Activated T-helper 1 cell treated with anti-CD3 and anti-CD28 coated beads, Interleukin-12 subunit alpha, Interleukin-12 subunit beta, Interleukin-2, Interleukin-4 antibody, amounts not matched to agents 30 ng/mL and 10 ng/mL and 1 ng/mL, durations not matched to agents 14 hours and 24 hours and 36 hours (primary cell): Measurements from ENCODE around the gene CDNF. TPM values are rescaled to one million over a fixed set of nuclear protein-coding genes. Genes with fewer than 3 reads are reported as not detected.
"Not testable (repeated sequence)": the region's sequence is repeated elsewhere in the genome, so short reads cannot be mapped to it uniquely, and the experiment has no call there.

Source experiments
- DNase-seq: peaks from one replicate; pipeline ENCODE4 v3.0.0; 2021; ENCODE audit warnings: low spot score
- H3K27ac Mint-ChIP-seq: one replicate; pipeline ENCODE4 v1.8.0; 2021; ENCODE audit warnings: mild to moderate bottlenecking, mixed read lengths
- H3K27me3 Mint-ChIP-seq: one replicate; pipeline ENCODE4 v1.8.0; 2022; ENCODE audit warnings: mild to moderate bottlenecking, moderate library complexity, mixed read lengths; ENCODE audit not compliant: insufficient read depth
- H3K36me3 Mint-ChIP-seq: one replicate; pipeline ENCODE4 v1.8.0; 2021; ENCODE audit warnings: low read depth, mixed read lengths
- H3K4me1 Mint-ChIP-seq: one replicate; pipeline ENCODE4 v1.8.0; 2021; ENCODE audit warnings: low read depth, mixed read lengths
- H3K4me3 Mint-ChIP-seq: one replicate; pipeline ENCODE4 v1.8.0; 2021; ENCODE audit warnings: mild to moderate bottlenecking, moderate library complexity, mixed read lengths
- H3K9me3 Mint-ChIP-seq: one replicate; pipeline ENCODE4 v1.8.0; 2021; ENCODE audit warnings: mixed read lengths
- intact Hi-C: fragments of 100-400 bp; cut with micrococcal nuclease; formaldehyde crosslinking; loops from one replicate; pipeline ENCODE4 v1.15.1; 2024
- total RNA-seq: library from RNA; stranded (reverse); gene quantifications from 2 replicates; pipeline ENCODE4 v1.2.3, GENCODE V29; 2022

The CDNF gene
- total RNA-seq, result 0.47 and 0.93 TPM in 2 replicates

DNA sequence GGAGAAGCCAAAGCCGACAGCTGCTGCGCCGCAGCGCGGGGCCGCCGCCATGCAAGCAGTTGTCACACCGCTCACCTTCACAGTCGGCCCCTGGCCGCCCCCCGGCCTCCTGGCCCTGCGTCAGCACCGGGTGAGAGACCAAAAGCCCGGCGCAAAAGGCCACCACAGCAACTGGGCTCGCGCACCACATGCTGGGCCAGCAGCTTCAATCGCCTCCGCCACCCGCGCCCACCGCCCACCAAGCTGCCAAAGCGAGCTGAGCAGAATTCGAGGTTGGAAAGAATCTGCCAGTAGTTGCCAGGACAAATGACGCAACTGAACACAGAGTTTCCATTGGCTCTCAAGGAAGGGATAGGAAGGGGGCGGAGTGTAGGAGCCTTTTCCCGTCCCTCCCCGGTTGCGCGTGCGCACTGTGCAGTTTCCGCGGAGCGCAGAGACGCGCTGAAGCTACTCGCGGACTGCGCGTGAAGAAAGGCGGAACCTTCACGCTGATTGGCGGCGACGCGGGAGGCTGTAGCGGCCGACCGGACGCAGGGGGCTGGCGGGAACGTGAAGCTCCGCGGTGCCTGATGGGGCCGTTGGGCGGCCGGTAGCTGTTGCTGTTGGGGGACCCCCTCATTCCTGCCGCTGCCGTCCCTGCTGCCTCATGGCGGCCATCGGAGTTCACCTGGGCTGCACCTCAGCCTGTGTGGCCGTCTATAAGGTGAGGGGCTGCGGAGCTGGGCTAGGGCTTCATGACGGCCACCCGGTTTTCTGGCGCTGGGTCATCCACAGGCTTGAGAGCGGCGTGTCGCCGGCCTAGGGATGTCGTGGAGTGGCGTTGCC, at the start of gene CDNF, which contains the start of the genes HSPA14 and MSANTD7:
Gene CDNF (minus strand): TSS at position 281 of the 825 bp plus-strand sequence. CDS start 91 bp downstream, at position 190.
Gene HSPA14 (plus strand): TSS at position 550 of the 825 bp plus-strand sequence. CDS start 97 bp downstream, at position 647.
Gene MSANTD7 (plus strand): TSS at position 550 of the 825 bp plus-strand sequence. CDS start 3,979 bp downstream, outside the sequence.
- peak within 1 kb of the TSS; percentile 93 for H3K4me3 Mint-ChIP-seq
- intact Hi-C loops, result loop anchor here (1.0 to 5.0 kb wide), 13 partner anchors 15 to 651 kb away; partner anchors contain the start of genes DCLRE1C, MEIG1, RPP38 and SUV39H2
- H3K36me3 Mint-ChIP-seq, result peaks cover 17% of the 10 kb centered on the region
- no peaks in the 10 kb centered on the region for H3K27me3 Mint-ChIP-seq
- peaks cover 20% of the 10 kb centered on the region for H3K4me1 Mint-ChIP-seq
- no peaks in the 10 kb centered on the region for H3K9me3 Mint-ChIP-seq
- H3K27ac Mint-ChIP-seq, result peak within 1 kb of the TSS; percentile 94
- DNase-seq, result peak; percentile 100

DNA sequence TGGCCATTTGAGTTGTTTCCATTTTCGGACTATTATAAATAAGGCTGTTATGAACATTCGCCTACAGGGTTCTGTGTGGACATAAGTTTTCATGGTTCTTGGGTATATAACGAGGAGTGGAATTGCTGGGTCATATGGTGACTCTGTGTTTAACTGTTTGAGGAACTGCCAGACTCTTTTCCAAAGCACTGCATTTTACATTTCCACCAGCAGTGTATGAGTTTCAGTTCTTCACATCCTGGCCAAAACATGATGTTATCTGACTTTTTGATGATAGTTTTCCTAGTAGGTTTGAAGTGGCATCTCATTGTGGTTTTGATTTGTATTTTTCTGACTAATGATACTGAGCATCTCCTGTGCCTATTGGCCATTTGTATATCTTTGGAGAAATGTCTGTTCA, 46.2 kb upstream of the CDNF start:
- peak overlapping the region; percentile 34 for H3K27ac Mint-ChIP-seq
- no peaks in the 10 kb centered on the region for H3K27me3 Mint-ChIP-seq

DNA sequence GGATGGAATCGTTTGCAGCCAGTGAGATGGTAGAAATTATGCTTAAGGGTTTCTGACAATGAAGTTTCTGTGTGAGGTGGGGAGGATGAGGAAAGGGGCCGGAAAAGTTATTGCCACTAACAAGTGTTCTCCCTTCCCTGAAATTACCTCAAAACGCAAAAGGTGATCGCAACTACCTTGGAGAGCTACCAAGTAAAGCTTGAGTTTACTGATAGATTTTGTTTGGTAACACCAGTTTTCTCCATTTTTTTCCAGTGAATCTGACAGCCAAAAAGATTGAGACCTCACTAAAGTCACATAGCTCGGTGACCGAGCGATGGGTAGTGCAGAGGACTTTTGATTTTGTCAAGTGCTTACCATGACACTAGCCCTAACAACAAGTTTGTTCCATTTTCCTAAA, 42.4 kb upstream of the CDNF start:
- no peak for DNase-seq
- peaks cover 16% of the 10 kb centered on the region for H3K36me3 Mint-ChIP-seq
- intact Hi-C loops, result no loop called here
- H3K9me3 Mint-ChIP-seq, result no peaks in the 10 kb centered on the region
- peaks cover 50% of the 10 kb centered on the region for H3K4me1 Mint-ChIP-seq
- peak overlapping the region; percentile 53 for H3K27ac Mint-ChIP-seq
- H3K27me3 Mint-ChIP-seq, result no peaks in the 10 kb centered on the region
- peak overlapping the region; percentile 95 for H3K4me3 Mint-ChIP-seq

More for the DNA sequence above, 46.2 kb upstream of the CDNF start:
- H3K36me3 Mint-ChIP-seq, result peaks cover 13% of the 10 kb centered on the region
- peak overlapping the region; percentile 6 for H3K4me3 Mint-ChIP-seq
- peaks cover 31% of the 10 kb centered on the region for H3K4me1 Mint-ChIP-seq
- H3K9me3 Mint-ChIP-seq, result no peaks in the 10 kb centered on the region
- intact Hi-C loops, result loop anchor here (2.0 kb wide), 1 partner anchor 19 kb away; no protein-coding TSS in a partner anchor
- no peak for DNase-seq

DNA sequence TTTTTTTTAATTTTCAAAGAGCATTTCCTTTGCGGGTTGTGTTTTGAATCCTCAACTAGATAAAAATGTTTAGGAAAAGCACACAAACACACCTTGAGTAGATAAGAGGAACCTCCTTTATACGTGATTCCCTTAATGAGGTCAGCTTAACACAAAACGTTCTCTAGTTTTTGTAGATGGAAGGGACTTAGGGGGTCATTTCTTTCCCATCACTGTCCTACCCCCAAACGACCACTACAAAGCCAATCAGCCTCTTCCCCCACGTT, 42.0 kb upstream of the CDNF start:
- H3K27ac Mint-ChIP-seq, result peak overlapping the region; percentile 92
- peaks cover 50% of the 10 kb centered on the region for H3K4me1 Mint-ChIP-seq
- H3K36me3 Mint-ChIP-seq, result peaks cover 16% of the 10 kb centered on the region
- peak overlapping the region; percentile 95 for H3K4me3 Mint-ChIP-seq
- no peak for DNase-seq
- intact Hi-C loops, result loop anchor here (2.0 to 10.0 kb wide), 5 partner anchors 291 to 1293 kb away; partner anchors contain the start of gene PRPF18
- H3K27me3 Mint-ChIP-seq, result no peaks in the 10 kb centered on the region
- H3K9me3 Mint-ChIP-seq, result no peaks in the 10 kb centered on the region

DNA sequence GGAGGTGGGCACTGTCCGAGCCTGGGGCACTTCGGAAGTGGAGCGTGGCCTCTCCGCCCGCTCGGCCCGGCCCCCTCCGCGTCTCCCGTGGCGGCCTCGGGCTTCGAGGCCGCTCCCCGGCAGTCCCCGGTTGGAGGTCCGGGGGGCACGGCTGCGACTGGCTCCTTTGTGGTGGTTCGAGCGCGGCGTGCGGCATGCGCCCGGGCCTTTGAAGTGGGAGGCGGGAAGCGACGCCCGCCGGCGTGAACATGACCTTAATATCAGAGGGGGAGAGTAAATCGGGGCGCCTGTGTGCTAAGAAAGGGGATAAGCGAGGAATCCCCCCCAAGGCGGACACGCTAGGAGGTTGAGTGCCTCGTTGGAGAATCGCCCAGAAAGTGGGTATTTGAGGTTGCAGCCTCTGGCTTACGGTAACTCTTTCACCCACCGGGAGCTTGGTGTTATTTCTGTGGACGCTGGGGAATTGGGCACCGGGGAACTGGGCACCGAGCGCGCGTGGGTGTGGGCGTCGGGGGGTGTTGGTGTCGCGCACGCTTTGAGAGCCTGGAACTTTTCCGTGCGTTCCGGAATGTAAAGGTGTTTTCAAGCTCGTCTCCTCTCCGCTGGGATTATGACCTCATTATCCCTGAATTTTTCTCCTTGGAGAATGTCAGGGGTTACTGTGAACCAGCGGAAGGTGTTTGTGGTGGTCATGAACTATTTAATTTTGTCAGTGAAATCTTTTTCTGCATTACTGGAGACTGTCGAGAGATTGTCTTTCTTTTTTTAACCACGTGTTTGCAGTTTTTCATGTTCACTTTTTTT, 41.5 kb upstream of the CDNF start:
- peak; percentile 26 for DNase-seq
- H3K4me3 Mint-ChIP-seq, result peak overlapping the region; percentile 95
- H3K4me1 Mint-ChIP-seq, result peaks cover 50% of the 10 kb centered on the region

DNA sequence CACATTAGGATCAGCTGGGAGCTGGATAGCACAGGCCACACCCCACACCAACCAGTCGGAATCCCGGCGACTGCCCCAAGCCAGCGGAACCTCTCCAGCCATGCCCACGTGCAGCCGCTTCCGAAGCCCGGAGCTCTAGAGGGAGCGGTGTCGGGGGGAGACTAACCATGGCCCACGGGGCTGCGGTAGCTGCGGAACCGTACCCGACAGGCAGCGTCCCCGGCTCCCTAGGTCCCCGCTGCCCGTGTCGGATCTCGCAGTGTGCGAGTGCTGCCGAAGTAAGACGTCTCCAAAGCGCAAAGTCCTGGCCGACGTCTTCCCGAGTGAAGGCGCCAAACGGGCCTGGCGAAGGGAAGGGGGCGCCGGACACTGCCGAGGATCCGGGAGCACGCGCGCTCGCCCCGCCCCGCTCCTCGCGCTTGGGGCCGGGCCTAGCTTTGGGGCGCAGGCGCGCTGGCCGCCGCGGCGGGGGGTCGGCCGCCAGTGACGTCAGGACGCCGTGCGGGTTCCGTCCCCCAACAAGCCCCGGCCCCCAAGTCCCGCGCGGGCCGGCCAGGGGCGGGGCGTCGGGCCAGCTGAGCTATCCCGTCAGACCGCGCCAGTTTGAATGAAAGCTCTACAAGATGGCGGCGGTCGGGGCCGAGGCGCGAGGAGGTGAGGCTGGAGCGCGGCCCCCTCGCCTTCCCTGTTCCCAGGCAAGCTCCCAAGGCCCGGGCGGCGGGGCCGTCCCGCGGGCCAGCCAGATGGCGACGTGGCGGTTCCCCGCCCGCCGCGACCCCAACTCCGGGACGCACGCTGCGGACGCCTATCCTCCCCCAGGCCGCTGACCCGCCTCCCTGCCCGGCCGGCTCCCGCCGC, 40.7 kb upstream of the CDNF start, which contains the start of gene SUV39H2:
Gene SUV39H2 (plus strand): TSS at position 601 of the 858 bp plus-strand sequence. CDS start 23 bp downstream, at position 624.
- DNase-seq, result peak; percentile 95
- Mint-ChIP-seq H3K27me3 (no peaks in the 10 kb centered on the region), H3K9me3 (no peaks in the 10 kb centered on the region), H3K36me3 (peaks cover 16% of the 10 kb centered on the region), H3K4me3 (peak within 1 kb of the TSS; percentile 96), H3K27ac (peak within 1 kb of the TSS; percentile 94), H3K4me1 (peaks cover 50% of the 10 kb centered on the region)
- intact Hi-C loops, result loop anchor here (1.0 to 10.0 kb wide), 12 partner anchors 40 to 1292 kb away; partner anchors contain the start of genes CDNF, DCLRE1C, HSPA14 and MEIG1

More for the DNA sequence above, 41.5 kb upstream of the CDNF start:
- H3K27ac Mint-ChIP-seq, result peak overlapping the region; percentile 92
- no peaks in the 10 kb centered on the region for H3K27me3 Mint-ChIP-seq
- peaks cover 16% of the 10 kb centered on the region for H3K36me3 Mint-ChIP-seq
- no peaks in the 10 kb centered on the region for H3K9me3 Mint-ChIP-seq
- intact Hi-C loops, result loop anchor here (2.0 to 10.0 kb wide), 5 partner anchors 291 to 1293 kb away; partner anchors contain the start of gene PRPF18

GRCh38 chr10:14876764-14877163, 38.9 kb upstream of the CDNF start:
- no peak for DNase-seq
- no peaks in the 10 kb centered on the region for H3K9me3 Mint-ChIP-seq
- H3K4me1 Mint-ChIP-seq, result peaks cover 46% of the 10 kb centered on the region
- peak overlapping the region; percentile 71 for H3K27ac Mint-ChIP-seq
- no peaks in the 10 kb centered on the region for H3K27me3 Mint-ChIP-seq
- H3K36me3 Mint-ChIP-seq, result peaks cover 6% of the 10 kb centered on the region
- intact Hi-C loops, result loop anchor here (10.0 kb wide), 1 partner anchor 692 kb away; no protein-coding TSS in a partner anchor
- H3K4me3 Mint-ChIP-seq, result peak overlapping the region; percentile 96

- DNase-seq, result no peak
- Mint-ChIP-seq H3K4me1 (peaks cover 40% of the 10 kb centered on the region), H3K27ac (no peak overlapping the region), H3K4me3 (peak overlapping the region; percentile 51), H3K9me3 (no peaks in the 10 kb centered on the region), H3K36me3 (peaks cover 8% of the 10 kb centered on the region), H3K27me3 (no peaks in the 10 kb centered on the region)
- intact Hi-C loops, result loop anchor here (10.0 kb wide), 1 partner anchor 691 kb away; no protein-coding TSS in a partner anchor
Observed at GRCh38 chr10:14875941-14876340, 38.1 kb upstream of the CDNF start.

- Mint-ChIP-seq H3K36me3 (peaks cover 14% of the 10 kb centered on the region), H3K9me3 (no peaks in the 10 kb centered on the region), H3K4me1 (peaks cover 26% of the 10 kb centered on the region), H3K27me3 (no peaks in the 10 kb centered on the region), H3K27ac (no peak overlapping the region), H3K4me3 (no peak overlapping the region)
- DNase-seq, result no peak
- intact Hi-C loops, result loop anchor here (10.0 kb wide), 1 partner anchor 688 kb away; no protein-coding TSS in a partner anchor
Observed at GRCh38 chr10:14873090-14873760, 35.4 kb upstream of the CDNF start.

- H3K9me3 Mint-ChIP-seq, H3K27me3 Mint-ChIP-seq, intact Hi-C loops, H3K4me1 Mint-ChIP-seq, DNase-seq, H3K27ac Mint-ChIP-seq, H3K4me3 Mint-ChIP-seq: not testable (repeated sequence)
- H3K36me3 Mint-ChIP-seq, result peaks cover 21% of the 10 kb centered on the region
Observed at GRCh38 chr10:14864871-14865270, 27.0 kb upstream of the CDNF start.

DNA sequence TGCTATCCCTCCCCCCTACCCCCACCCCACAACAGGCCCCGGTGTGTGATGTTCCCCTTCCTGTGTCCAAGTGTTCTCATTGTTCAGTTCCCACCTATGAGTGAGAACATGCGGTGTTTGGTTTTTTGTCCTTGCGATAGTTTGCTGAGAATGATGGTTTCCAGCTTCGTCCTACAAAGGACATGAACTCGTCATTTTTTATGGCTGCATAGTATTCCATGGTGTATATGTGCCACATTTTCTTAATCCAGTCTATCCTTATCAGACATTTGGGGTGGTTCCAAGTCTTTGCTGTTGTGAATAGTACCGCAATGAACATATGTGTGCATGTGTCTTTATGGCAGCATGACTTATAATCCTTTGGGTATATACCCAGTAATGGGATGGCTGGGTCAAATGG, 26.6 kb upstream of the CDNF start:
- H3K4me1 Mint-ChIP-seq, H3K27me3 Mint-ChIP-seq, intact Hi-C loops, DNase-seq, H3K27ac Mint-ChIP-seq, H3K9me3 Mint-ChIP-seq, H3K4me3 Mint-ChIP-seq: not testable (repeated sequence)
- H3K36me3 Mint-ChIP-seq, result peaks cover 18% of the 10 kb centered on the region
